T-helper 9 cell (primary cell): Measurements from ENCODE around the gene ERAL1.
"Not testable (repeated sequence)": the region's sequence is repeated elsewhere in the genome, so short reads cannot be mapped to it uniquely, and the experiment has no call there.

Source experiments
- DNase-seq: peaks from one replicate; pipeline ENCODE4 v3.0.0-alpha.2; 2020

Gene ERAL1

GRCh38 chr17:28880572-28880945 is 25.7 kb downstream of the ERAL1 start:
- no peak for DNase-seq

GRCh38 chr17:28881533-28882056 is 26.8 kb downstream of the ERAL1 start:
- no peak for DNase-seq

- DNase-seq = no peak
Measured at GRCh38 chr17:28882154-28882895, 27.5 kb downstream of the ERAL1 start.

- no peak for DNase-seq
Measured at GRCh38 chr17:28883967-28884702, 29.3 kb downstream of the ERAL1 start.

GRCh38 chr17:28885363-28885762 is 30.5 kb downstream of the ERAL1 start:
- no peak for DNase-seq

GRCh38 chr17:28885951-28886350 is 31.1 kb downstream of the ERAL1 start:
- DNase-seq = no peak

- no peak for DNase-seq
Measured at GRCh38 chr17:28887871-28888471, 33.2 kb downstream of the ERAL1 start.

GRCh38 chr17:28888832-28889231 is 34.0 kb downstream of the ERAL1 start:
- no peak for DNase-seq

- DNase-seq = no peak
Measured at GRCh38 chr17:28889996-28890395, 35.2 kb downstream of the ERAL1 start.

GRCh38 chr17:28891201-28891600 is 36.4 kb downstream of the ERAL1 start:
- no peak for DNase-seq

GRCh38 chr17:28892024-28892423 is 37.2 kb downstream of the ERAL1 start:
- DNase-seq = no peak

- DNase-seq = not testable (repeated sequence)
Measured at GRCh38 chr17:28893248-28894183, 38.7 kb downstream of the ERAL1 start.

GRCh38 chr17:28895794-28896447 is 41.1 kb downstream of the ERAL1 start:
- no peak for DNase-seq

GRCh38 chr17:28896491-28896883 is 41.7 kb downstream of the ERAL1 start:
- DNase-seq = no peak

GRCh38 chr17:28896884-28897768 is 42.3 kb downstream of the ERAL1 start, which contains the start of gene FLOT2:
Gene FLOT2, minus strand, starts transcription at chr17:28897733. Its CDS starts 159 bp downstream, at chr17:28897574.
- DNase-seq = peak; percentile 57

GRCh38 chr17:28897769-28898526 is 43.1 kb downstream of the ERAL1 start:
- no peak for DNase-seq

GRCh38 chr17:28898527-28898955 is 43.7 kb downstream of the ERAL1 start:
- no peak for DNase-seq

- no peak for DNase-seq
Measured at GRCh38 chr17:28899212-28899815, 44.5 kb downstream of the ERAL1 start.

GRCh38 chr17:28900986-28901726 is 46.3 kb downstream of the ERAL1 start:
- no peak for DNase-seq
